ENCODE results near the gene GRIN2A.

GRCh38 chr16:10136916-10137315 lies 45.3 kb downstream of the GRIN2A start:
- no peak for TF ChIP-seq CTCF (IDR thresholded peaks at IDR 0.05; ENCODE audit: extremely low read depth in 1 of 2, insufficient read depth in 1 of 2, low read depth in 1 of 2, low read length in 2 of 2)
- TF ChIP-seq EZH2 (IDR thresholded peaks at IDR 0.05; ENCODE audit: borderline replicate concordance, low read depth, low read length, severe bottlenecking), result no peak
- no peak for TF ChIP-seq MAX (IDR thresholded peaks at IDR 0.05; ENCODE audit: insufficient read depth, insufficient read length)
